Loucy (cell line): Measurements from ENCODE around the gene YEATS4.

Experiments used
- H2AFZ ChIP-seq: fragments of 200-600 bp; sonication (generic); 2 replicates; pipeline ENCODE4 v1.6.0; 2016; ENCODE audit warnings: antibody characterized with exemption, mild to moderate bottlenecking, low read length, moderate library complexity
- H3F3A ChIP-seq: fragments of 200-600 bp; 2 replicates; pipeline ENCODE4 v1.6.0; 2016; ENCODE audit warnings: antibody characterized with exemption, low read depth, mild to moderate bottlenecking
- H3K27me3 ChIP-seq: fragments of 200-600 bp; sonication (generic); 2 replicates; pipeline ENCODE4 v1.6.1; 2014; ENCODE audit warnings: low read length, mild to moderate bottlenecking; ENCODE audit not compliant: insufficient read depth, poor library complexity, severe bottlenecking
- H3K36me3 ChIP-seq: fragments of 200-600 bp; sonication (generic); 2 replicates; pipeline ENCODE4 v1.6.1; 2016; ENCODE audit warnings: low read length; ENCODE audit not compliant: insufficient read depth
- H3K4me1 ChIP-seq: fragments of 200-600 bp; sonication (generic); 2 replicates; pipeline ENCODE4 v1.5.1; 2014; ENCODE audit warnings: low read length, mild to moderate bottlenecking; ENCODE audit not compliant: insufficient read depth, poor library complexity, severe bottlenecking
- H3K4me2 ChIP-seq: fragments of 200-600 bp; sonication (generic); 2 replicates; pipeline ENCODE4 v1.6.0; 2014; ENCODE audit warnings: antibody characterized with exemption, low read length, low read depth, mild to moderate bottlenecking; ENCODE audit not compliant: poor library complexity, severe bottlenecking
- H3K4me3 ChIP-seq: fragments of 200-600 bp; sonication (generic); 2 replicates; pipeline ENCODE4 v1.5.1; 2014; ENCODE audit warnings: low read length, mild to moderate bottlenecking, mixed read lengths; ENCODE audit not compliant: poor library complexity, severe bottlenecking
- H3K79me2 ChIP-seq: fragments of 200-600 bp; sonication (generic); 2 replicates; pipeline ENCODE4 v1.6.1; 2014; ENCODE audit warnings: low read length; ENCODE audit not compliant: insufficient read depth
- H3K9ac ChIP-seq: fragments of 200-600 bp; sonication (generic); 2 replicates; pipeline ENCODE4 v1.6.0; 2014; ENCODE audit warnings: mild to moderate bottlenecking, low read depth, low read length, moderate library complexity; ENCODE audit not compliant: poor library complexity, severe bottlenecking
- H3K9me2 ChIP-seq: fragments of 200-600 bp; sonication (generic); replicated peaks from 2 replicates; pipeline ENCODE4 v1.6.1; 2016; ENCODE audit warnings: low read depth, low read length, mixed read lengths
- H3K9me3 ChIP-seq: fragments of 200-600 bp; sonication (generic); 2 replicates; pipeline ENCODE4 v1.6.1; 2014; ENCODE audit warnings: mild to moderate bottlenecking, antibody characterized with exemption, low read length, low read depth; ENCODE audit not compliant: insufficient read depth
- H4K20me1 ChIP-seq: fragments of 200-600 bp; sonication (generic); 2 replicates; pipeline ENCODE4 v1.6.0; 2014; ENCODE audit warnings: antibody characterized with exemption, low read length, mild to moderate bottlenecking; ENCODE audit not compliant: insufficient read depth, poor library complexity, severe bottlenecking
- CTCF ChIP-seq: fragments of 200-600 bp; sonication (generic); conservative IDR thresholded peaks from 2 replicates; pipeline ENCODE4 v1.5.1; 2014; ENCODE audit warnings: mild to moderate bottlenecking, antibody characterized with exemption, low read length
- EZH2phosphoT487 ChIP-seq: fragments of 200-600 bp; IDR thresholded peaks from 2 replicates; pipeline ENCODE4 v1.6.1; 2018; ENCODE audit warnings: antibody characterized with exemption, mild to moderate bottlenecking, moderate library complexity, borderline replicate concordance

YEATS4 gene

GRCh38 chr12:69435644-69436043 is 76.1 kb downstream of the YEATS4 start:
- no peak for TF ChIP-seq EZH2phosphoT487
- no peaks in the 10 kb centered on the region for H3K9me3 ChIP-seq
- H3K9ac ChIP-seq = no peak overlapping the region
- H3F3A ChIP-seq = no peaks in the 10 kb centered on the region
- H3K27me3 ChIP-seq = no peaks in the 10 kb centered on the region
- H4K20me1 ChIP-seq = no peaks in the 10 kb centered on the region
- no peak overlapping the region for H3K4me3 ChIP-seq
- no peak overlapping the region for H3K4me2 ChIP-seq
- no peaks in the 10 kb centered on the region for H3K4me1 ChIP-seq
- no peaks in the 10 kb centered on the region for H3K79me2 ChIP-seq
- no peaks in the 10 kb centered on the region for H3K9me2 ChIP-seq
- no peak overlapping the region for H2AFZ ChIP-seq
- no peaks in the 10 kb centered on the region for H3K36me3 ChIP-seq

- H3K9me3 ChIP-seq = no peaks in the 10 kb centered on the region
- no peaks in the 10 kb centered on the region for H3K4me1 ChIP-seq
- no peaks in the 10 kb centered on the region for H3K9me2 ChIP-seq
- H3K27me3 ChIP-seq = no peaks in the 10 kb centered on the region
- no peaks in the 10 kb centered on the region for H3K79me2 ChIP-seq
- H3K36me3 ChIP-seq = no peaks in the 10 kb centered on the region
- H3K4me3 ChIP-seq = no peak overlapping the region
- H4K20me1 ChIP-seq = no peaks in the 10 kb centered on the region
- H3K9ac ChIP-seq = no peak overlapping the region
- no peak overlapping the region for H2AFZ ChIP-seq
- no peaks in the 10 kb centered on the region for H3F3A ChIP-seq
- TF ChIP-seq EZH2phosphoT487 = no peak
- TF ChIP-seq CTCF = no peak
- no peak overlapping the region for H3K4me2 ChIP-seq
These were observed 77.5 kb downstream of the YEATS4 start for GRCh38 chr12:69437073-69437472.

GRCh38 chr12:69438539-69438938 is 79.0 kb downstream of the YEATS4 start:
- Histone ChIP-seq H3K36me3 (no peaks in the 10 kb centered on the region), H3K27me3 (no peaks in the 10 kb centered on the region)

More at GRCh38 chr12:69438539-69438938, 79.0 kb downstream of the YEATS4 start:
- Histone ChIP-seq H2AFZ (no peak overlapping the region), H3K9me2 (no peaks in the 10 kb centered on the region), H3F3A (no peaks in the 10 kb centered on the region), H3K9me3 (no peaks in the 10 kb centered on the region), H3K79me2 (no peaks in the 10 kb centered on the region), H4K20me1 (no peaks in the 10 kb centered on the region), H3K4me2 (no peak overlapping the region), H3K4me1 (no peaks in the 10 kb centered on the region), H3K9ac (no peak overlapping the region), H3K4me3 (no peak overlapping the region)
- TF ChIP-seq EZH2phosphoT487 = no peak
- TF ChIP-seq CTCF = no peak
